Adrenal gland (tissue), 12 donors: ENCODE measurements around the gene XPC. TPM values are rescaled to one million over a fixed set of nuclear protein-coding genes. Genes with fewer than 3 reads are reported as not detected.

Experiments used
- DNase-seq, 7 donors: peaks; one replicate each; pipeline ENCODE4 v3.0.0-alpha.2; 2019 to 2020
- H3K27ac ChIP-seq, 5 donors: fragments of 200-600 bp; sonication (generic) in 4 of 5; 1 replicate in 3 of 5; 2 replicates in 2 of 5; pipeline versions ENCODE4 v1.5.1 to v1.8.0; 2016 to 2020; ENCODE audit warnings: mild to moderate bottlenecking in 1 of 5
- H3K27me3 ChIP-seq: fragments of 200-600 bp; 2 replicates; pipeline ENCODE4 v1.8.0; 2021
- H3K36me3 ChIP-seq, 2 donors: fragments of 200-600 bp; replicated peaks in 1 of 2; 1 replicate in 1 of 2; 2 replicates in 1 of 2; pipeline versions ENCODE4 v1.5.1 to v1.8.0; 2018 to 2022
- H3K4me1 ChIP-seq, 2 donors: fragments of 200-600 bp; replicated peaks in 1 of 2; 1 replicate in 1 of 2; 2 replicates in 1 of 2; pipeline versions ENCODE4 v1.5.1 to v1.8.0; 2018 to 2021
- H3K4me3 ChIP-seq, 4 donors: fragments of 200-600 bp; sonication (generic) in 3 of 4; one replicate each; pipeline ENCODE4 v1.5.1; 2016 to 2018
- H3K9me3 ChIP-seq, 3 donors: fragments of 200-600 bp; sonication (generic) in 1 of 3; replicated peaks in 1 of 3; 1 replicate in 2 of 3; 2 replicates in 1 of 3; pipeline versions ENCODE4 v1.5.1 to v1.8.0; 2016 to 2021
- CTCF ChIP-seq, 6 experiments: fragments of 450-650 bp in 4 of 6; fragments of 200-600 bp in 2 of 6; sonication (generic) in 1 of 6; IDR thresholded peaks; 1 replicate in 5 of 6; 2 replicates in 1 of 6; pipeline versions ENCODE4 v1.5.1 to v1.8.0; 2016 to 2021; ENCODE audit warnings: antibody characterized with exemption in 6 of 6, mild to moderate bottlenecking in 2 of 6, moderate library complexity in 1 of 6
- POLR2A ChIP-seq, 2 donors: fragments of 450-650 bp; IDR thresholded peaks; one replicate each; pipeline ENCODE4 v1.6.1; 2017; ENCODE audit warnings: antibody characterized with exemption in 2 of 2, mild to moderate bottlenecking in 2 of 2, moderate library complexity in 1 of 2
- WGBS, 4 donors: extraction: QIAGEN DNeasy Blood & Tissue Kit in 2 of 4; methylation state at CpG; one replicate each; pipeline versions ENCODE4 v1.1.5 to v1.1.7; 2013 to 2017; 5-methylcytosine and 5-hydroxymethylcytosine counted together
- intact Hi-C, 2 donors: fragments of 100-400 bp; cut with DNase I; formaldehyde crosslinking; loops; one replicate each; pipeline versions ENCODE4 v1.14.1 to v1.15.0; 2022 to 2023
- polyA plus RNA-seq, 3 donors: library from polyadenylated mRNA; stranded (reverse); fragments of 200-250 nt in 2 of 3; fragments of 350-450 nt in 1 of 3; fragmentation: Illumina TruSeq in 1 of 3; extraction: RNeasy Lipid Tissue Mini Kit (QIAGEN cat#74804) in 1 of 3; gene quantifications; one replicate each; pipeline ENCODE4 v1.2.3, GENCODE V29; 2013 to 2014
- total RNA-seq, 9 donors: library from RNA; depleted of rRNA in 4 of 9; stranded (reverse); fragments of >200 nt in 4 of 9; fragments of 120-200 nt in 1 of 9; fragmentation: NEBNext Ultra II Directional in 1 of 9; extraction: Animal tissue kit (Norgen Biotek cat#: 25700) in 1 of 9; gene quantifications; one replicate each; pipeline versions ENCODE4 v1.1.0 to v1.2.4, GENCODE V29; 2013 to 2023
- donor health status: healthy with polysubstance abuse.
- donor health status: Bipolar disorder and iron deficiency.
- donor health status: DM: yes; HTN: yes; CAD: no.
- donor health status: DM: no; HTN: no; CAD: no.
- donor health status: DM: no; HTN: no; CAD: no.
- donor health status: DM: yes; HTN: yes; CAD: no.

The XPC gene
- total and polyA plus RNA-seq, 12 donors, result 15.6 to 66.5 (median 31.4) TPM

DNA sequence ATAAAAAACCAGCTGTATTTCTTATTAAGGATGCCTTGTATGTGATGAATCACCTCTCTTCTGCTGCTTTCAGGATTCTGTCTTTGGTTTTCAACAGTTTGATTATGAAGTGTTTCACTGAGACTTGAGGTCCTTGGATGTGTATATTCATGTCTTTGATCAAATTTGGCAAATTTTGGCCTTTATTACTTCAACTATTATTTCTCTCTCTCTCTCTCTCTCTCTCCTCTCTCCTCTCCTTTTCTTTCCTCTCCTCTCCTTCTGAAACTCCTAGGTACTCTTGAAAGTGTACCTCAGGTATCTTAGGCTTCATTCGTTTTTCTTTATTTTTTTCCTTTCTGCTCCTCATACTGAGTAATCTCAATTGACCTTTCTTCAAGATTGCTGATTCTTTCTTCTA, 43.5 kb upstream of the XPC start:
- no peak for DNase-seq
- Histone ChIP-seq H3K4me3 (no peak overlapping the region), H3K36me3 (no peaks in the 10 kb centered on the region), H3K27me3 (no peaks in the 10 kb centered on the region), H3K27ac (no peak overlapping the region), H3K9me3 (peaks cover 0 to 6% (median 0%) of the 10 kb centered on the region in 3 donors), H3K4me1 (peaks cover 0 to 4% of the 10 kb centered on the region in 2 donors)
- 81 to 85% (median 83%) methylated on average over 1 of the region's 1 CpG for WGBS, 4 donors
- TF ChIP-seq POLR2A (IDR thresholded peaks at IDR 0.05), result no peak
- TF ChIP-seq CTCF (IDR thresholded peaks at IDR 0.05), result no peak
- intact Hi-C loops, result no loop called here

DNA sequence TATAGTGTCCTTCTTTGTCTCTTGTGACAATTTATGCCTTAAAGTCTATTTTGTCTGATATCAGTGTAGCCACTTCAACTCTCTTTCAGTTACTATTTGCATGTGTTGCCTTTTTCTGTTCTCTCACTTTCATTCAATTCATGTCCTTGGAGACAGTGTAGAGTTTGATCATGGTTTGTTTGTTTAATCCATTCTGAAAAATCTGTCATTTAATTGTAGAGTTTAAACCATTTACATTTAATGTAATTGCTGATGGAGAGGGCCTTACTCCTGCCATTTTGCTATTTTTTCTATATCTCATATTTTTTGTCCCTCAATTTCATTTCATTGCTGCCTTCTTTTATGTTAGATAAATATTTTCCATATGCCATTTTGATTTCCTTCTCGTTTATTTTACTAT, 42.5 kb upstream of the XPC start:
- H3K4me1 ChIP-seq, result peaks cover 0 to under 1% of the 10 kb centered on the region in 2 donors
- DNase-seq, result no peak
- H3K27me3 ChIP-seq, result no peaks in the 10 kb centered on the region
- H3K4me3 ChIP-seq, result no peak overlapping the region
- peaks cover 0 to 6% (median 0%) of the 10 kb centered on the region in 3 donors for H3K9me3 ChIP-seq
- no peaks in the 10 kb centered on the region for H3K36me3 ChIP-seq
- no peak overlapping the region for H3K27ac ChIP-seq
- TF ChIP-seq POLR2A (IDR thresholded peaks at IDR 0.05) (no peak), CTCF (IDR thresholded peaks at IDR 0.05) (no peak)
- WGBS, 4 donors, result 77 to 89% (median 83%) methylated on average over 1 of the region's 1 CpG
- intact Hi-C loops, result no loop called here

DNA sequence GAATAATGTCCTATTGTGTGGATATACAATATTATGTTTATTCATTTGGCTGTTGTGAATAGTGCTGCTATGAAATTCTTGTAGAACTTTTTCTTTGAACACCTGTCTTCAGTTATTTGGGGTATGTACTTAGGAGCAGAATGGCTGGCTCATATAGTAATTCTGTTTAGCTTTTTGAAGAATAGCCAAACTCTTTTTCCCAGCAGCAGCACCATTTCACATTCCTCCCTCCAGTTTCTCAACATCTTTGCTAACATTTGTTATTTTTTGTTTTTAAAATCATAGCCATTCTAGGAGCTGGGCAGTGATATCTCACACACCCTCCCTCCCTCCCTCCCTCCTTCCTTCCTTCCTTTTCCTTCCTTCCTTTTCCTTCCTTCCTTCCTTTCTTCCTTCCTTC, 40.0 kb upstream of the XPC start:
- no peak for DNase-seq
- Histone ChIP-seq H3K27ac (no peak overlapping the region), H3K4me1 (no peaks in the 10 kb centered on the region), H3K4me3 (no peak overlapping the region), H3K36me3 (no peaks in the 10 kb centered on the region), H3K27me3 (no peaks in the 10 kb centered on the region), H3K9me3 (peaks cover 0 to 6% (median 0%) of the 10 kb centered on the region in 3 donors)
- intact Hi-C loops, result no loop called here
- TF ChIP-seq CTCF (IDR thresholded peaks at IDR 0.05), result no peak
- no peak for TF ChIP-seq POLR2A (IDR thresholded peaks at IDR 0.05)

DNA sequence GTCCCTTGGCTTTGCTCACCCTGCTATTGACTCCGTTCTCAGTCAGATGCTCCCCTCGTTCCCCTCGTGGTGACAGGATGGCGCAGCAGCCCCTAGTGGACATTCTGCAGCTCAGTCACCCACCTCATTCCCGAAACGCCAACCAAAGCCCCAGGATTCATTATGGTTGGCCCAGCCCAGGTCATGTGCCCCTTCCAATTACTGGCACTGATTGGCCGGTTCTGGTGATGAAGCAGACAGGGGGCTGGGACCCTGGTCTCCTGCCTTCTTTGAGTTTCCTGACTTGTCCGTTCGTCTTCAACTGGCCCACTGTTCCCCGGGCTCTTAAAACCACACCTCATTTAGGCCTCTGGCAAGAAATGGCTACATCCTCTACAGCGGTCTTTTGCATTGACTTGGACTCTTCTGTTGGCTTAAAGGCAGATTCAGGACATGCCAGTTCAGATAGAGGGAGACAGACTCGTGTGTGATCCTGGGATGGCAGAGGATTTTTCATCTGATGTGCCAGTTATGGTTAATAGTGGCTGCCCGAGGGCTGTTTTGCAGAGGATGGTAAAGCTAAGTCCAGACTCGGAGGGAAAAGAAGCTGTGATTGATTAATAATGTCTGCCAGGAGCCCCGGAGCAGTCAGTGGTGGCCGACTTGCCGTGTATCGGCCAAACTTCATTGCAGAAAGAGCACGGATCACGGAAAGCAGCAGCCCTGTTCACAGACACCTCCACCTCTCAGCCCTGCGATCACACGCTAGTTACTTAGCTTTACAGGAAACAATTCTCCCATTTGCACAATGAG, 38.1 kb upstream of the XPC start:
- Histone ChIP-seq H3K9me3 (peaks cover 0 to 2% (median 0%) of the 10 kb centered on the region in 3 donors), H3K4me1 (no peaks in the 10 kb centered on the region), H3K27me3 (no peaks in the 10 kb centered on the region), H3K36me3 (no peaks in the 10 kb centered on the region), H3K27ac (peak overlapping the region in 2 of 5 donors; percentile 30 to 66), H3K4me3 (peak overlapping the region in 1 of 4 donors; percentile 16)
- intact Hi-C loops, result no loop called here
- peak in 5 of 7 donors; percentile 33 to 85 (median 75) for DNase-seq
- 14 to 75% (median 72%) methylated on average over 22 of the region's 22 CpGs for WGBS, 4 donors
- TF ChIP-seq POLR2A (IDR thresholded peaks at IDR 0.05) (peak in 1 of 2 donors; percentile 48), CTCF (IDR thresholded peaks at IDR 0.05) (peak in 5 of 6 experiments; percentile 23 to 43 (median 34))
